GM18520 (cell line): ENCODE data around the gene SLC9A2.

Experiments used
- ATAC-seq: cut with Tn5 transposase; IDR thresholded peaks from one replicate; pipeline ENCODE4 v1.9.1; 2021; ENCODE audit not compliant: unreplicated experiment

Gene SLC9A2

GRCh38 chr2:102618452-102619413, 620 bp upstream of the SLC9A2 start:
- ATAC-seq, result no peak

- ATAC-seq, result no peak
Observed at GRCh38 chr2:102620332-102620731, 979 bp downstream of the SLC9A2 start.

DNA sequence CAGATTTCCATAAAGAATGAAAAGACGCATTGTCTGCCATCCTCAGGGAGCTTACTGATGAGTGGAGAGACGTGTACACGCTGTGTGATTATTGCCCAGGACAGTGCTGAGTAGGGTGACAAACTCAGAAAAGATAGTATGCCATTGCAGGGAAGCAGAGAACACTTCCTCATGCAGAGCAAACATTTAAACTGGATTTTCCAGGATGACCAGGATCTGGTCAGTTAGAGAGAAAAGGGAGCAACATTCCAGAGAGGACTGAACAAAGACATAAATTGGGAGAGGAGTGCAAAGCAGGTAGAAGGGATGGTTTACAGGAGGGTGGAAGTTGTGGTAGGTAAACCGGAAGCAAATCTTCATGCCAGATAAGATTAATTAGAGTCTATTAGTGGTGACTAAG, 2.3 kb downstream of the SLC9A2 start:
- ATAC-seq, result no peak

- no peak for ATAC-seq
Observed at GRCh38 chr2:102622646-102623045, 3.3 kb downstream of the SLC9A2 start.

DNA sequence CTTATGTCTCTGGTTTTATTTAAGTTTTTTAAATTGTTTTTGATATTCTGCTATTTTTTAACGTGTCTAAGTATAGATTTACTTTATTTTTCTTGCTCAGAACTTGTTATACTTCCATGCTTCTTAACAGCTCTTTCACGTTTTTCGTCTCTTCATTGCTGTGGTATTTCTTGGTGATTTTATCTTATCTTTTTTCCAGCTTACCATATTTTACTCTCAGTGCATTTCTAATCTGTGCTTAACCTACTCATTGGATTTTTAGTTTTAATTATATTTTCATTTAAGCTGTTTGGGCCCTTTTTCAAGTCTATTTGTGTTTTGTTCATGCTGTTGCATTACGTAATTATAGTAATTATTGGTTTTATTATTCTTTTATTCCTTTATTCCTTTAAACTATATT, 11.1 kb downstream of the SLC9A2 start:
- no peak for ATAC-seq

- no peak for ATAC-seq
Observed at GRCh38 chr2:102632380-102633175, 13.2 kb downstream of the SLC9A2 start.

DNA sequence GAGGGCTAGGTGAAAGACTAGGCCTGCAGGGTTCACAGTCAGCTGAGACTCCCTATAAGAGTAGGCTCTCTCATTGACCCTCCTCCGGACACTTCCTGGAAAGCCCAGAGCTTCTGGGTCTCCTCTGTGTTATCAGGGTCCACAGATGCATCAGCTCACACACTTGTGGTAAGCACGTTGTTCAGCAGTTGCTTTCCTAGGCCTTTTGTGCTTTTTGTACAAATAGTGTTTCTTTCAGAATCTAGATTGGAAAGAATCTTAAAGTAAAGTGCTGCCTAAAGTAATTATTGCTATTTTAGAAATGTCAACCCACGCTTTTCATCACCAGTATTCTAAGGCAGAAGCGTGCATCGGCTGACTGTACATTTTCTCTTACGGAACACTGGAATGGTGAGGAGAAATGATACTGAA, 15.5 kb downstream of the SLC9A2 start:
- no peak for ATAC-seq

DNA sequence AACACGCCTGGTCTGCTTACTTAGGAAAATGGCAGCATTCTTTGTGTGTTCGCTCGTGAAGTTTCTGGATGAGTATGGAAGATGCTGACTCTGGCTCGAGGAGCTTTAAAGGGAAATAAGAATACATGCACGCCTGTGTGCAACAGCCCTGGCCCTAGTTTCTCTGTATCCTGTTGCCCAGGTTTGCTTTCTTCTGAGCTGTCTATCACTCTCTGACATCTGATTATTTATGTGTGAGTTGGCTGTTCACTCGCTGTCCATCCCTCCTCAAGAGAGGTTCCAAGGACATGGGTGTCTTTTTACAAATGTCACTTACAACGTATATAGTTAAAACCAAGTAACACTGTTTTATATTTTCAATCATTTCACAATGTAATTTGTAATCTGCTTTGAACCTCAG, 16.0 kb downstream of the SLC9A2 start:
- ATAC-seq, result no peak

DNA sequence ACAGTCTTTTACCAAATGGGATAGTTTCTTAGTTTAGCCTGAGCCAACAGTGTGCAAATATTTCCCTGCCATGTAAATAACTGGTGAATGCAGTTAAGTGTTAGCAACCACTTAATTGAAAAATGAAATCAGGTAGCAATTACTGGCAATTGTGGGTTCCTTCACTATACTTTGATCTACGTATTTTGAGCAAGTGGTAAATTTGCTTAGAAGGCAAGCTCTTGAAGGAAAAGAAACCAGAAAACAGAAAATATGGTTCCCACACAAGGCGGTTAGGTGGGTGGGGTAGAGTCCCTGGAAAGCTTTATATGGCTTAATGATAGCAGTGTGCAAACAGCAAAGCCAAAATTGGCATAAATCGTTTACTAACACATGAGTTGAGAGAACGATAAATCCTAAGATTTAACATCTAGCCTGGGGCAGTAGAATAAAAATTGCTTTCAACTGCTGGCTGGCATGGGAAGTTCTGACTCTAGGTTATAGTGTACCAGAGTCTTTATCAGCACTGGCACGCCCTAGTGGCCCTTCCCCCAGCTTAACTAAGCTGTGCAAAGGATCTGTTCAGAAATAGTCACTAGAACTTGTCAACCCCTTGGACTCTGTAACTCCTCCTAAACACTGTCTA, 17.0 kb downstream of the SLC9A2 start:
- no peak for ATAC-seq

DNA sequence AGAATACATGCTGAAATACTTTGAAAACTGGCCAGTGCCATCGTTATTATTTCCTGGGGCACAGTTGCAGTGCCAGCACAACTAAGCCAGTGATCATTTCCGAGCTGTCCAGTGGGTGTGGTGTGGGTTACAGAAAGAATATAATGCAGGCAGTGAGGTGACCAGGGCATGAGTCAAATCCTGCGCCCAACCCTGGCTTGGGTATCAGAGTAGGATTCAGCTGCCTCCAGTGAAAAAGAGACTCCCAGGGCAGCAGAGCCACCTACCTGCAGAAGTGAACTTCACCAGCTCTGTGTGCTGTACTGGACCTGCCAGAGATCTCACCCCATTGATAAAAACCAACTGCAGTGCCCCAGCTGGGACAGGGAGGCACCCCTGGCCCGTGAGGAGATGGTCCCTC, 18.0 kb downstream of the SLC9A2 start:
- no peak for ATAC-seq

DNA sequence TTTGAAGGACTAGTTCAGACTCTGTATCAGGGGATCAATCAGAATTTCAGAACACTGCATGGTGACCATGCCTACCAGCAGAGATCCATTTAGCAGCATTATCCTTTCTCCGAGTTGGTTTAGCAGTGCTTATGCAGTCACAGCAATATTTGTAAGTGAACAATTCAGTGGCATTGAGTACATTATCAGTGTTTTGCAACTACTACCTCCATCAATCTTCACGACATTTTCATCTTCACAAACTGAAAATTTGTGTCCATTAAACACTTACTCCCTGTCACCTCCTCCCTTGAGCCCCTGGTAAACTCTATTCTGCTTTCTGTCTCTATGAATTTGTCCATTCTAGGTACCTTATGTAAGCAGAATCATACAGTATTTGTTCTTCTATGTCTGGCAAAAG, 20.1 kb downstream of the SLC9A2 start:
- no peak for ATAC-seq

DNA sequence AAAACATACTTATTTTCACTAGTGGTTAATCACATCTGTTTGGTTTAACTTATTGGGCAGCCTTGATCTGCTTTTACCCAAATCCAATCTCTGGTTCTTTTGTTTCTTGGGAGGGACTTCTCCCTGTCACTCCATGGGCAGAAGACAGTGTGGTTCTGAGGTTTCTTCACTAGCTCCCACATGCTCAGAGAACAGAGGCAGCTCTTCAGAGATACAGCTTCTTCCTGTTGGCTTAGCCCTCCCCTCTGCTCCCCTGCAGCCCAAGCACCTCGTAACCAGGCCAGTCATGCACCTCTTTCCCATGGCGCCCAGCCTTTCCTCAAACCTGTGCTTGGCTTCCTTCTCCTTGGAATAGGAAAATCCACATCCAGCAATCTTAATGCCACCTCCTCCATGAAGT, 32.8 kb downstream of the SLC9A2 start:
- ATAC-seq, result no peak

DNA sequence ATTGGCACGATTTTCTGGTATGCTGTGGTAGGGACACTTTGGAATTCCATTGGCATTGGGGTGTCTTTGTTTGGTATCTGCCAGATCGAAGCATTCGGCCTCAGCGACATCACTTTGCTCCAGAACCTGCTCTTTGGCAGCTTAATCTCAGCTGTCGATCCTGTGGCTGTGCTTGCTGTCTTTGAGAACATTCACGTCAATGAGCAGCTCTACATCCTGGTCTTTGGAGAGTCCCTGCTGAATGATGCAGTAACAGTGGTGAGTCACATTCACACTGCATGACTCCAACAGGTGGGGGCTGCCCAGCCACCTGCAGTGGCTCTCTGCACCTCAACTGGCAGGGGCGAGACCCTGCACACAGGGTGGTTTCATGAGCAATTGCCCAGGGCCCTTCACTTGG, 38.4 kb downstream of the SLC9A2 start:
- ATAC-seq, result peak; percentile 80

- ATAC-seq, result no peak
Observed at GRCh38 chr2:102660070-102660469, 40.7 kb downstream of the SLC9A2 start.

- no peak for ATAC-seq
Observed at GRCh38 chr2:102660574-102660973, 41.2 kb downstream of the SLC9A2 start.

DNA sequence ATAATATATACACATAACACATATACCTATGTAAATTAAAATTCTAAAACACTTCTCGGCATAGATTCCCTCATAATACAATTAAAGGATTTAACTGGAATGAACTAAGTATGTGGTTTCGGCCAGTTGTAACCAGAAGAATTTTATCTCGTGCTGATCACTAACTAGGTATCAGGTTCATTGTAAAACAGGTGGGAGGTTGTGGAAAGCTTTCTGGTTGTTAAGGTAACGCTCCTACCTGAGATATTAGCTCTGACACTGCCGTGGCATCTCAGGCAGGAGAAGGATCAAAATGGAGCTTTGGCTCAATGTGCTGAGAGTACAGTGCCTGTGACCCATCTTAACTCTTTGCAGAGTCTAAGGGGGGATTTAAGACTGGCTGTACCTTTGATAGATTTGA, 42.5 kb downstream of the SLC9A2 start:
- no peak for ATAC-seq

DNA sequence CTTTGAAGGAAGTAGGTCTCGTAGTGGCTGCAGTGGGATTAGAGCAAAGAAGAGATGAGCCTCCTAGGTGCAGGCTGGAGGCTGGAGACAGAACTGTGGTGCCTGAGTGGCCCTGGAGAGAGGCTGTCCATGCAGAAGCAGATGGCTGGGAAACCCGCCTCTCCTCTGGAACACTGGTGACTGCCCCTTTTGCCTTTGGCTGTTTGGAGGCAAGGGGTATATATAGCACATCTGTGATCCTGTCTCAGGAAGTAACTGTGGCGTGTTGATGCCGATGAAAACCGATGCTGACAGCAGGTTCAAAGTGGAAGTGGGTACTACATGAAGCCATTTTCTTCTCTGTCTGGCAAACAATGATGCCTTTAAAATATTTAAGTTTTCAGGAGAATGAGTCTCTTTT, 43.5 kb downstream of the SLC9A2 start:
- no peak for ATAC-seq

- ATAC-seq, result no peak
Observed at GRCh38 chr2:102663381-102663780, 44.0 kb downstream of the SLC9A2 start.

DNA sequence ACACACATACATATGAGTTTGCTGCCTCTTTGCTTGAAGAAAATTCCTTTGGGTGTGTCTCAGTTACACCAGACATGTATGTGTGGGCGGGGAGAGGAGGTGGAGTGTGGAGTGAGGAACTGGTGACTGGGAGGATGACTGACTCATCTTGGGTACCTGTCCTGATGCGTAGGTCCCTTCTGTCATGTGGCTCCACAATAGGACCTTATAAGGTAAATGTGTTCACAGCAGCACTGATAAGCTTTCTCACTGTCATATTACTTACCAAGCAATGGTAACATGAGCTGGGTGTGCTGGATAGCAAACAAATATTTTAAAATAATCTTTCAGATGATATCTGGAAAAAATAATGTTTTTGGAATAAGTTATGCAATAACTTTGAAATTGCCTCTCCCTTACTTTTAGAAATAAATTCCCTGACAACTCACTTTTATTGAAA, 45.1 kb downstream of the SLC9A2 start:
- ATAC-seq, result peak; percentile 42

- no peak for ATAC-seq
Observed at GRCh38 chr2:102667072-102667471, 47.7 kb downstream of the SLC9A2 start.

DNA sequence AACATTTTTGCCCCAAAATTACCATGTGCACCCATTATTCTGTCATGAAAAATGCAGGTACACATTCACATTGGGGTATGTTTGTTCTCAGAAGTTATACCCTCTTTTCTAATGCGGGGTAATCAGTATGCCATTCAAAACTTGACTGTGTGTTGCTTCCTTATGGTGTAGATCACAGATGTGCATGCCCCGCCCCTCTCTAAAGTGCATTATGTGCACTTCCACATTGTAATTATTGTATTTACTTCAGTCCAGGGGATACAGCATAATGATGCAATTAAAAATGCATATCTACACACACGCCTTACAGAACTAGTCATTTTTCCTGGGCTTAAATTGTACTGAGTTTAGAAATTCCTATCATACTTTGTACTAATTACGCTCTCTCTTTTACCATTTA, 48.8 kb downstream of the SLC9A2 start:
- ATAC-seq, result no peak

- ATAC-seq, result no peak
Observed at GRCh38 chr2:102669401-102669800, 50.0 kb downstream of the SLC9A2 start.
